Retinal pigment epithelial cell (primary cell): ENCODE data around the gene C2CD3.
"Not testable (repeated sequence)": the region's sequence is repeated elsewhere in the genome, so short reads cannot be mapped to it uniquely, and the experiment has no call there.

Source experiments
- DNase-seq: peaks from one replicate; pipeline ENCODE4 v3.0.0-alpha.2; 2010; ENCODE audit warnings: low read depth
- H3K4me3 ChIP-seq: 2 replicates; pipeline ENCODE4 v1.5.1; 2011; ENCODE audit warnings: mild to moderate bottlenecking, low read length, control low read depth, moderate library complexity
- CTCF ChIP-seq: conservative IDR thresholded peaks from 2 replicates; pipeline ENCODE4 v1.5.1; 2011; ENCODE audit warnings: low read depth, low read length, control low read depth, inconsistent platforms

The C2CD3 gene

GRCh38 chr11:74084796-74085541, 85.8 kb downstream of the C2CD3 start:
- no peak overlapping the region for H3K4me3 ChIP-seq
- TF ChIP-seq CTCF = no peak
- no peak for DNase-seq

- H3K4me3 ChIP-seq, DNase-seq: not testable (repeated sequence)
Observed at GRCh38 chr11:74083927-74084326, 86.9 kb downstream of the C2CD3 start.

GRCh38 chr11:74081428-74081827, 89.4 kb downstream of the C2CD3 start:
- DNase-seq = no peak
- no peak for TF ChIP-seq CTCF
- H3K4me3 ChIP-seq = no peak overlapping the region

GRCh38 chr11:74077193-74077592, 93.6 kb downstream of the C2CD3 start:
- DNase-seq = no peak
- H3K4me3 ChIP-seq = no peak overlapping the region
- TF ChIP-seq CTCF = no peak

- TF ChIP-seq CTCF = no peak
- H3K4me3 ChIP-seq = no peak overlapping the region
- DNase-seq = no peak
Observed at GRCh38 chr11:74072721-74073120, 98.1 kb downstream of the C2CD3 start.

- no peak for DNase-seq
- no peak overlapping the region for H3K4me3 ChIP-seq
- no peak for TF ChIP-seq CTCF
Observed at GRCh38 chr11:74072286-74072685, 98.5 kb downstream of the C2CD3 start.

- TF ChIP-seq CTCF = no peak
- H3K4me3 ChIP-seq = no peak overlapping the region
- no peak for DNase-seq
Observed at GRCh38 chr11:74070723-74071492, 99.9 kb downstream of the C2CD3 start.
